ENCODE results near the gene TBX6.

DNA sequence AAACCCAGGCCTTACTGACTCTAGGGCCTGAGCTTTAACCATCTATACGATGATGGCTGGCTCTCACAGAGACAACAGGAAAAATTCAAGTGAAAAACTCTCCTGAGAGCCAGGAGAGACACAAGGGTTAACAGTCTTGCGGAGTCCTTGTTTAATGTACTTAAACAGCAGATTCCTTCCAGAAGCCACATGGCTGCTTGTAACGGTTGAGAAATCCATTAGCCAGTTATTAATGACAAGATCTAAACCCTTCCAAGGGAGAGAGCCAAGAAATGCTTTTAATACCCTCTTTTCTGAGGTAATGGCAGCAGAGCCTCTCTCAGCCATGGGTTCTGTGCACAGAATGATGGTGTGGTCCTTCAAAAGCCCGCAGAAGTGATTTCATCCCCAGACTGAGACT lies 31.4 kb downstream of the TBX6 start:
- TF ChIP-seq, protein P1, sequence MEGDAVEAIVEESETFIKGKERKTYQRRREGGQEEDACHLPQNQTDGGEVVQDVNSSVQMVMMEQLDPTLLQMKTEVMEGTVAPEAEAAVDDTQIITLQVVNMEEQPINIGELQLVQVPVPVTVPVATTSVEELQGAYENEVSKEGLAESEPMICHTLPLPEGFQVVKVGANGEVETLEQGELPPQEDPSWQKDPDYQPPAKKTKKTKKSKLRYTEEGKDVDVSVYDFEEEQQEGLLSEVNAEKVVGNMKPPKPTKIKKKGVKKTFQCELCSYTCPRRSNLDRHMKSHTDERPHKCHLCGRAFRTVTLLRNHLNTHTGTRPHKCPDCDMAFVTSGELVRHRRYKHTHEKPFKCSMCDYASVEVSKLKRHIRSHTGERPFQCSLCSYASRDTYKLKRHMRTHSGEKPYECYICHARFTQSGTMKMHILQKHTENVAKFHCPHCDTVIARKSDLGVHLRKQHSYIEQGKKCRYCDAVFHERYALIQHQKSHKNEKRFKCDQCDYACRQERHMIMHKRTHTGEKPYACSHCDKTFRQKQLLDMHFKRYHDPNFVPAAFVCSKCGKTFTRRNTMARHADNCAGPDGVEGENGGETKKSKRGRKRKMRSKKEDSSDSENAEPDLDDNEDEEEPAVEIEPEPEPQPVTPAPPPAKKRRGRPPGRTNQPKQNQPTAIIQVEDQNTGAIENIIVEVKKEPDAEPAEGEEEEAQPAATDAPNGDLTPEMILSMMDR (IDR thresholded peaks at IDR 0.05) = no peak
- no peak for TF ChIP-seq POLR2A (IDR thresholded peaks at IDR 0.05)

All from body of pancreas (tissue), 4 donors.